Neural cell (in vitro differentiated cells): ENCODE data around the gene TCP11L1. TPM values are rescaled to one million over a fixed set of nuclear protein-coding genes. Genes with fewer than 3 reads are reported as not detected.

Source experiments
- H2AFZ ChIP-seq: fragments of 200-600, 300-800 bp; sonication (generic), shearing (Covaris generic); 2 replicates; pipeline ENCODE4 v1.6.0; 2014; ENCODE audit warnings: low read depth, mild to moderate bottlenecking, antibody characterized with exemption, low read length, moderate library complexity
- H3F3A ChIP-seq: fragments of 200-600 bp; shearing (Covaris generic); 2 replicates; pipeline ENCODE4 v1.6.1; 2016; ENCODE audit warnings: mild to moderate bottlenecking, moderate library complexity, mixed read lengths, antibody characterized with exemption, low read length; ENCODE audit not compliant: insufficient read depth, poor library complexity, severe bottlenecking
- H3K27ac ChIP-seq: fragments of 200-600, 300-800 bp; sonication (generic), shearing (Covaris generic); 2 replicates; pipeline ENCODE4 v1.5.1; 2014; ENCODE audit warnings: mild to moderate bottlenecking, low read length, moderate library complexity
- H3K27me3 ChIP-seq: fragments of 300-800, 200-600 bp; sonication (generic), shearing (Covaris generic); 2 replicates; pipeline ENCODE4 v1.6.0; 2014; ENCODE audit warnings: mild to moderate bottlenecking, low read depth, low read length, moderate library complexity; ENCODE audit not compliant: insufficient read depth
- H3K36me3 ChIP-seq: fragments of 300-800, 200-600 bp; sonication (generic), shearing (Covaris generic); 2 replicates; pipeline ENCODE4 v1.5.1; 2014; ENCODE audit warnings: mild to moderate bottlenecking, antibody characterized with exemption, low read length, moderate library complexity; ENCODE audit not compliant: insufficient read depth
- H3K4me2 ChIP-seq: fragments of 300-800, 200-600 bp; sonication (generic), shearing (Covaris generic); 2 replicates; pipeline ENCODE4 v1.6.0; 2014; ENCODE audit warnings: mild to moderate bottlenecking, low read length
- H3K4me3 ChIP-seq: fragments of 300-800, 200-600 bp; sonication (generic), shearing (Covaris generic); 2 replicates; pipeline ENCODE4 v1.5.1; 2014; ENCODE audit warnings: mild to moderate bottlenecking, low read length, moderate library complexity
- H3K79me2 ChIP-seq: fragments of 200-600 bp; shearing (Covaris generic); replicated peaks from 2 replicates; pipeline ENCODE4 v1.6.0; 2014; ENCODE audit warnings: mild to moderate bottlenecking, low read length, moderate library complexity; ENCODE audit not compliant: insufficient read depth
- H3K9ac ChIP-seq: fragments of 300-800, 200-600 bp; sonication (generic), shearing (Covaris generic); 2 replicates; pipeline ENCODE4 v1.6.1; 2016; ENCODE audit warnings: mild to moderate bottlenecking, low read length, mixed read lengths
- H3K9me2 ChIP-seq: fragments of 200-600 bp; shearing (Covaris generic); 2 replicates; pipeline ENCODE4 v1.6.1; 2016; ENCODE audit warnings: mild to moderate bottlenecking, low read length, mixed read lengths; ENCODE audit not compliant: insufficient read depth
- H3K9me3 ChIP-seq: fragments of 200-600, 300-800 bp; sonication (generic), shearing (Covaris generic); 2 replicates; pipeline ENCODE4 v1.6.1; 2016; ENCODE audit warnings: mild to moderate bottlenecking, mixed run types, low read length, moderate library complexity, mixed read lengths
- H4K20me1 ChIP-seq: fragments of 200-600 bp; shearing (Covaris generic); 2 replicates; pipeline ENCODE4 v1.6.1; 2016; ENCODE audit warnings: mild to moderate bottlenecking, mixed run types; ENCODE audit not compliant: insufficient read depth
- EP300 ChIP-seq: fragments of 450-650 bp; conservative IDR thresholded peaks from 2 replicates; pipeline ENCODE4 v1.6.1; 2014; ENCODE audit warnings: antibody characterized with exemption, mild to moderate bottlenecking, moderate library complexity; ENCODE audit not compliant: poor library complexity, severe bottlenecking
- EZH2 ChIP-seq: fragments of 200-600, 300-800 bp; shearing (Covaris generic), sonication (generic); IDR thresholded peaks from 2 replicates; pipeline ENCODE4 v1.6.1; 2014; ENCODE audit warnings: antibody characterized with exemption, low read length, borderline replicate concordance, mild to moderate bottlenecking; ENCODE audit not compliant: insufficient read depth, poor library complexity, severe bottlenecking
- MXI1 ChIP-seq: fragments of 450-650 bp; conservative IDR thresholded peaks from 2 replicates; pipeline ENCODE4 v1.6.1; 2014; ENCODE audit warnings: antibody characterized with exemption, mild to moderate bottlenecking; ENCODE audit not compliant: poor library complexity, severe bottlenecking
- POLR2AphosphoS5 ChIP-seq: IDR thresholded peaks from 2 replicates; pipeline ENCODE4 v1.6.1; 2012
- RAD21 ChIP-seq: fragments of 450-650 bp; conservative IDR thresholded peaks from 2 replicates; pipeline ENCODE4 v1.6.1; 2014; ENCODE audit warnings: antibody characterized with exemption, mild to moderate bottlenecking, moderate library complexity
- SMC3 ChIP-seq: fragments of 450-650 bp; conservative IDR thresholded peaks from 2 replicates; pipeline ENCODE4 v1.6.1; 2014; ENCODE audit warnings: antibody characterized with exemption, mild to moderate bottlenecking, moderate library complexity; ENCODE audit not compliant: poor library complexity
- TAF1 ChIP-seq: IDR thresholded peaks from 2 replicates; pipeline ENCODE4 v1.6.1; 2012; ENCODE audit warnings: low read depth
- polyA plus RNA-seq: library from polyadenylated mRNA; depleted of rRNA; stranded (reverse); fragments of >200 nt; gene quantifications from 2 replicates; pipeline ENCODE4 v1.2.3, GENCODE V29; 2014
- TF ChIP-seq, protein P1 (sequence below): fragments of 450-650 bp; IDR thresholded peaks from 2 replicates; pipeline ENCODE4 v1.5.1; 2014; ENCODE audit warnings: antibody characterized with exemption, mild to moderate bottlenecking, moderate library complexity; ENCODE audit not compliant: poor library complexity, severe bottlenecking
- TF ChIP-seq, protein P2 (sequence below): IDR thresholded peaks from 2 replicates; pipeline ENCODE4 v1.6.1; 2012; ENCODE audit warnings: borderline replicate concordance

The TCP11L1 gene
- polyA plus RNA-seq, 1 donor from 2014 or later: 12.5 TPM

DNA sequence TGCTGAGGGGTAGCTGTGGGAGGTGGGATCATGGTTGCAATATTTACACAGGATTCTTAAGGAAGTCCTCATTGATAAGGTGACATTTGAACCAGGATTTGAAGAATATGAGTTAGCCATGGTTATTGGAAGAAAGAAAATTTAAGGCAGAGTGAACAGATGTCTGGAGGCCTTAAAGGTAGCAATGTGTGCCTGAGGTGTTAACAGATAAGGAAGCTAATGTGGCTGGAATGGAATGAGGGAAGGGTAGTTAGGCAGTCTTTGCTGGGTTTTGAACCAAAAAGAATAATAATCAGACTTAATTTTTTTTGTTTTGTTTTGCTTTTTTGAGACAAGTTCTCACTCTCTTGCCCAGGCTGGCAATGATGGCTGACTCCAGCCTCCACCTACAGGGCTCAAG, 33.4 kb upstream of the TCP11L1 start:
- TF ChIP-seq TAF1 (no peak), EZH2 (no peak), RAD21 (no peak), POLR2AphosphoS5 (no peak)
- H3K4me3 ChIP-seq: no peak overlapping the region
- H4K20me1 ChIP-seq: no peaks in the 10 kb centered on the region
- H3F3A ChIP-seq: no peaks in the 10 kb centered on the region
- H3K4me2 ChIP-seq: no peak overlapping the region
- H3K79me2 ChIP-seq: no peaks in the 10 kb centered on the region
- H3K9me3 ChIP-seq: no peaks in the 10 kb centered on the region
- no peak overlapping the region for H3K9ac ChIP-seq
- no peak overlapping the region for H2AFZ ChIP-seq
- no peak overlapping the region for H3K27ac ChIP-seq
- H3K27me3 ChIP-seq: no peaks in the 10 kb centered on the region
- H3K36me3 ChIP-seq: no peaks in the 10 kb centered on the region
- no peaks in the 10 kb centered on the region for H3K9me2 ChIP-seq

DNA sequence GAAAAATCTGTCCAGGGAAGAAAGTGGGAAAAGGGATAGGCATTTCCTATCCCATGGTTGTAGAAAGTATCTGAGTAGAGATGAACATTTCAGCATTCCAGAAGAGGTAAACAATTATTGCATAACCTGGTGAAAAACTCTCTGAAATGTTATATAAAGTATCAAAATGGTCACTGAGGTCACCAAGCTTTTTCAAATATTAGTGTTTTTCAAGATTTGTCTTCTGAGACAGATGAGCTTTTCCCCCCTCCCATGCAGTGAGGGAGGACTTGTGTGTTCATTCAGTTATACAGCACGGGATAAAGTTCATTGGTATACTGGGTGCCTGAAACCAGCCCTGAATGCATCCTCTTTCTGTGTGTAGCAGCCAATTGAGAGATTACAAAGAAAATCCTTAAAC, 25.6 kb upstream of the TCP11L1 start:
- Histone ChIP-seq H3K9me3 (no peaks in the 10 kb centered on the region), H4K20me1 (no peaks in the 10 kb centered on the region), H3K79me2 (no peaks in the 10 kb centered on the region), H3K9me2 (no peaks in the 10 kb centered on the region), H3K27ac (no peak overlapping the region), H2AFZ (no peak overlapping the region), H3K36me3 (no peaks in the 10 kb centered on the region), H3K4me2 (no peak overlapping the region), H3K27me3 (peaks cover 11% of the 10 kb centered on the region), H3K9ac (no peak overlapping the region), H3F3A (no peaks in the 10 kb centered on the region), H3K4me3 (no peak overlapping the region)
- no peak for TF ChIP-seq RAD21
- no peak for TF ChIP-seq SMC3
- no peak for TF ChIP-seq MXI1
- TF ChIP-seq EP300: no peak
- TF ChIP-seq TAF1: no peak
- TF ChIP-seq, protein P1, sequence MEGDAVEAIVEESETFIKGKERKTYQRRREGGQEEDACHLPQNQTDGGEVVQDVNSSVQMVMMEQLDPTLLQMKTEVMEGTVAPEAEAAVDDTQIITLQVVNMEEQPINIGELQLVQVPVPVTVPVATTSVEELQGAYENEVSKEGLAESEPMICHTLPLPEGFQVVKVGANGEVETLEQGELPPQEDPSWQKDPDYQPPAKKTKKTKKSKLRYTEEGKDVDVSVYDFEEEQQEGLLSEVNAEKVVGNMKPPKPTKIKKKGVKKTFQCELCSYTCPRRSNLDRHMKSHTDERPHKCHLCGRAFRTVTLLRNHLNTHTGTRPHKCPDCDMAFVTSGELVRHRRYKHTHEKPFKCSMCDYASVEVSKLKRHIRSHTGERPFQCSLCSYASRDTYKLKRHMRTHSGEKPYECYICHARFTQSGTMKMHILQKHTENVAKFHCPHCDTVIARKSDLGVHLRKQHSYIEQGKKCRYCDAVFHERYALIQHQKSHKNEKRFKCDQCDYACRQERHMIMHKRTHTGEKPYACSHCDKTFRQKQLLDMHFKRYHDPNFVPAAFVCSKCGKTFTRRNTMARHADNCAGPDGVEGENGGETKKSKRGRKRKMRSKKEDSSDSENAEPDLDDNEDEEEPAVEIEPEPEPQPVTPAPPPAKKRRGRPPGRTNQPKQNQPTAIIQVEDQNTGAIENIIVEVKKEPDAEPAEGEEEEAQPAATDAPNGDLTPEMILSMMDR: no peak
- TF ChIP-seq EZH2: no peak
- TF ChIP-seq, protein P2, sequence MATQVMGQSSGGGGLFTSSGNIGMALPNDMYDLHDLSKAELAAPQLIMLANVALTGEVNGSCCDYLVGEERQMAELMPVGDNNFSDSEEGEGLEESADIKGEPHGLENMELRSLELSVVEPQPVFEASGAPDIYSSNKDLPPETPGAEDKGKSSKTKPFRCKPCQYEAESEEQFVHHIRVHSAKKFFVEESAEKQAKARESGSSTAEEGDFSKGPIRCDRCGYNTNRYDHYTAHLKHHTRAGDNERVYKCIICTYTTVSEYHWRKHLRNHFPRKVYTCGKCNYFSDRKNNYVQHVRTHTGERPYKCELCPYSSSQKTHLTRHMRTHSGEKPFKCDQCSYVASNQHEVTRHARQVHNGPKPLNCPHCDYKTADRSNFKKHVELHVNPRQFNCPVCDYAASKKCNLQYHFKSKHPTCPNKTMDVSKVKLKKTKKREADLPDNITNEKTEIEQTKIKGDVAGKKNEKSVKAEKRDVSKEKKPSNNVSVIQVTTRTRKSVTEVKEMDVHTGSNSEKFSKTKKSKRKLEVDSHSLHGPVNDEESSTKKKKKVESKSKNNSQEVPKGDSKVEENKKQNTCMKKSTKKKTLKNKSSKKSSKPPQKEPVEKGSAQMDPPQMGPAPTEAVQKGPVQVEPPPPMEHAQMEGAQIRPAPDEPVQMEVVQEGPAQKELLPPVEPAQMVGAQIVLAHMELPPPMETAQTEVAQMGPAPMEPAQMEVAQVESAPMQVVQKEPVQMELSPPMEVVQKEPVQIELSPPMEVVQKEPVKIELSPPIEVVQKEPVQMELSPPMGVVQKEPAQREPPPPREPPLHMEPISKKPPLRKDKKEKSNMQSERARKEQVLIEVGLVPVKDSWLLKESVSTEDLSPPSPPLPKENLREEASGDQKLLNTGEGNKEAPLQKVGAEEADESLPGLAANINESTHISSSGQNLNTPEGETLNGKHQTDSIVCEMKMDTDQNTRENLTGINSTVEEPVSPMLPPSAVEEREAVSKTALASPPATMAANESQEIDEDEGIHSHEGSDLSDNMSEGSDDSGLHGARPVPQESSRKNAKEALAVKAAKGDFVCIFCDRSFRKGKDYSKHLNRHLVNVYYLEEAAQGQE: no peak
- TF ChIP-seq POLR2AphosphoS5: no peak
